ENCODE results near the gene EN2.

Gene EN2

DNA sequence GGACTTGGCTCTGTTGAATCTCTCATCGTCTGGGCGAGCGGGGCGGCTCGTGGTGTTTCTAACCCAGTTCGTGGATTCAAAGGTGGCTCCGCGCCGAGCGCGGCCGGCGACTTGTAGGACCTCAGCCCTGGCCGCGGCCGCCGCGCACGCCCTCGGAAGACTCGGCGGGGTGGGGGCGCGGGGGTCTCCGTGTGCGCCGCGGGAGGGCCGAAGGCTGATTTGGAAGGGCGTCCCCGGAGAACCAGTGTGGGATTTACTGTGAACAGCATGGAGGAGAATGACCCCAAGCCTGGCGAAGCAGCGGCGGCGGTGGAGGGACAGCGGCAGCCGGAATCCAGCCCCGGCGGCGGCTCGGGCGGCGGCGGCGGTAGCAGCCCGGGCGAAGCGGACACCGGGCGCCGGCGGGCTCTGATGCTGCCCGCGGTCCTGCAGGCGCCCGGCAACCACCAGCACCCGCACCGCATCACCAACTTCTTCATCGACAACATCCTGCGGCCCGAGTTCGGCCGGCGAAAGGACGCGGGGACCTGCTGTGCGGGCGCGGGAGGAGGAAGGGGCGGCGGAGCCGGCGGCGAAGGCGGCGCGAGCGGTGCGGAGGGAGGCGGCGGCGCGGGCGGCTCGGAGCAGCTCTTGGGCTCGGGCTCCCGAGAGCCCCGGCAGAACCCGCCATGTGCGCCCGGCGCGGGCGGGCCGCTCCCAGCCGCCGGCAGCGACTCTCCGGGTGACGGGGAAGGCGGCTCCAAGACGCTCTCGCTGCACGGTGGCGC, at the start of gene EN2:
Gene EN2, plus strand, starts transcription at position 19 of the 767 bp plus-strand sequence. Its CDS starts 249 bp downstream, at position 268.
- no peak for DNase-seq

DNA sequence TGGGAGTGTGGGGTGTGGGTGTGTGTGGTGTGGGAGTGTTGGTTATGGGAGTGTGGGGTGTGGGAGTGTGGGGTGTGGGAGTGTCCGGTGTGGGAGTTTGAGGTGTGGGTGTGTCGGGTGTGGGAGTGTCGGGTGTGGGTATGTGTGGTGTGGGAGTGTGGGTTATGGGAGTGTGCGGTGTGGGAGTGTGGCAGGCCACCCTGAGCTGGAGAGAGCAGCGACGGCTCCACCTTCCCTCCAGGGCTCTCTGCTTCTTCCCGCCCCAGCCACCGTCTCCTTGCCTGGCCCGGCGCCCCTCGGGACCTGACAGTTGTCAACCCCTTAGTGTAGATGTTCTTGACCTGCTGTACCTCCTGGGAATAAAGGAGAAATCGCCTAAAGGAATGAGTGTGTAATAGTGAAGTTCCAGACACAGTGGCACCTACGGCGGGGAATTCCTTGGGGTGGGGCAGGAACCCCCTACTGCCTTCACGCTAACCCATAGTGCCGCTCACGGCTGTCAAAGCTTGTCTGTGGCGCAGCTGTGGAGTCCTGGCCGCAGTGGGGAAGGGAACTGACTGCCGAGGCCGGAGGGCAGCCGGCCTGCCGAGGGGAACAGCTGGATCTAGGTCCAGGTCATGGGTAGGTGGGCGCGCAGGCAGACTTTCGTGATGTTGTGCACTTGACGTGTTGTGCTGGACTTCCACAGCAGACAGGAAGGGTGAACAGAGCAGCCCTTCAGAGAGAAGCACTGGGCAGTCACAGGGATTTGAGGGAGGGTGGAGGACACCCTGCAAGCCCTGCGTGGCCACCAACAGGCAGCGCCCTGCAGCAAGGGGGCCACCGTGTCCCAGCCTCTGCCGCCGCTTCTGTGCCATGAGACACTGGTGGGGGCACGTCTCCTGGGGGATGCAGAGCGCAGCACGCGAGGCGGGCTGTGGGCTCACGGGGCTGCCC, 49.0 kb upstream of the EN2 start:
- DNase-seq, result no peak

- no peak for DNase-seq
Observed at GRCh38 chr7:155409980-155410379, 47.9 kb upstream of the EN2 start.

GRCh38 chr7:155410431-155410830, 47.5 kb upstream of the EN2 start:
- no peak for DNase-seq

DNA sequence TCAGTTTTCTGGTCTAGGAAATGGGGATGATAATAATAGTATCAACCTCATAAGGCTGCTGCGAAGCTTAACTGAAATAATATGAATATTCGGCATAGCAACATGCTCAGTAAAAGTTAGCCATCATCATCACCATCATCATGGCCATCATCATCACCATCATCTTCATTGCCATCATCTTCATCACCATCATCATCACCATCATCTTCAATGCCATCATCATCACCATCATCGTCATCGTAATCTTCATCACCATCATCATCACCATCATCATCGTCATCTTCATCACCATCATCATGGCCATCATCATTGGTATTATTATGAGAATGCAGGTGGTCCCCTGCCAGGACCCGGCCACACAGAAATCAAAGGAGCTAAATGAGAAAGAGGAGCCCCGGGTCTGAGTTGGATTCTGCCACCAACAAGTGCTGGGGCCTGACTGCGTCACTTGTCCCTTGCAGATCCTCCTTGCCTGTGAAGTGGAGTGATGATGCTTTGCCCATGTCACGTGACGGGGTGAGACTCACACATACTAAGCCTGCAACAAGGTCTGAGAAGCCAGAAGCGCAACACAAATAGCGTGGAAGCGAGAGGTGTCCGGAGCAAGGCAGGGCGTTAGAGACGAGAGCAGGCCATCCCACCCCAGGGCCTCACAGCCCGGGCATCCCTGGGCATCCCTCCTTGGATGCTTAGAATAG, 46.1 kb upstream of the EN2 start:
- no peak for DNase-seq

DNA sequence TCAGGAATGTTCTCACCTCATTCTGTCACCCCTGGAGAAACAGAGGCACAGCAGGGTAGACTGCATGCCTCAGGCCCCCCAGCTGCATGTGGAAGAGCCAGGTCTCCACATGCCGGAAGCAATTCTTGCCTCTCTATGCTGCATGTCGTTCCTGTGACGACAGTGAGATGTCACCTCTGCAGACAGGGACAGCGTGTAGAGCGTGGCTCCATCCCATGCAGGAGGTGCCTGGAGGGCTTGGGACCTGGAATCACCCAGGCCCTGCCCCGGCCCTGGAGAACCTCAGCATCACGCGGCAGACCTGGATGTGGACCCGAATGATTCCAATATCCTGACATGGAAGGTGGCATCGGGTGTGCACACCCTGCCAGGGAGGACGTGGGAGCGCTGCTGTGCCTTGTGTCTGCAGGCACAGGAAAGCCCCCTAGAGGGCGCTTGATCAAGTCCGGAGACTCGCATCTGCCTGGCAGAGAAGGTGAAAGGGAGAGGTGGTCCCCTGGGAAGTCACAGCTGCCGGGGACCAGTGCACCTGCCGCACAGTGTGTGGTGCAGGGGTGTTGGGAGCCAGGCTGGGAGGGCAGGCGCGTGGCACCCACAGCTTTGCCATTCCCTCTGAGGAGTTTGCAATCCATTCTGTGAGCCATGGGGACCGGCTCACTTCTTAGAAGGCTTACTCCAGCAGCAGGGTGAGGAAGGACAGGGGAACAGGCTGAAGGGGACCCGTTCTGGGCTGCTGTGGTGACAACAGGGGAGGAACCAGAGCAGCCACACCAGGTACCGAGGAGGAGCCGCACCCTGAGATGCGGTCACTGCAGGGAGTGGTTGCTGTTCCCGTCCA, 45.3 kb upstream of the EN2 start:
- DNase-seq, result peak; percentile 49 to 70

- no peak for DNase-seq
Observed at GRCh38 chr7:155414547-155415492, 43.1 kb upstream of the EN2 start.

- DNase-seq, result no peak
Observed at GRCh38 chr7:155416646-155417380, 41.1 kb upstream of the EN2 start.

- DNase-seq, result no peak
Observed at GRCh38 chr7:155418304-155418703, 39.6 kb upstream of the EN2 start.

DNA sequence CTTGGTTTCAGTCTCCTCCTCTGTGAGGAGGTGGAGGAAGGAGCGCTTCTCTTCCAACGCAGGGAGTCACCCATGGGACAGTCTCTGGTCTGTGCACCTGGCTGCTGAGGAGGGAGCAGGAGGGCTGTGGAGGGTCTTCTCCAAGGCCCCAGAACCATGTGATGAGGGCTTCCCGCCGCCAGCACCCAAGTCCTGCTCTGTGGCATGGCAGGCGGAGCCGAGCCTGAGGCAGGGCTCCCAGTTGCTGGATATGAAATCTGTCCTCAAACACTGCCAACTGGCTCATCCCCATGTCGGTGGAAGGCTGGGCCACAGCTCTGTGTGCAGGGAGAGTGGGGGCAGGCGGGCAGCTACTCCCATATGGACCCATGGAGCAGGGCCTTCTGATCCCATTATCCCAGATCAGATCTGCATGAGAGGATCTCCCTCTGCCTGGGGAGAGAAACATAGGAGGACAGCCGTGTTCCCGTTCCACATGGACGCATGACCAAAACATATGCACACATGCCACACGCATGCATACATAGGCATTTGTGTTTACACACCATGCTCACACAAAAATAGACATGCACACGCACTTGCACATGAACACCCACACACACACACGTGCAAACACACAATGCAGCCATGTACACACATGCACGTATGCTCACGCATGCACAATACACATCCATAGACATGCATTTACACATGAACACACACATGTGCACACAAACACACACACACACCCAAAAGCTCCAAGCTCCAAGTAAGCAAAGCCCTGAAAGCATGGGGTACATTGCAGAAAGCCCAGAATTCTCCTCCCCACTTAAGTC, 38.8 kb upstream of the EN2 start:
- no peak for DNase-seq

- DNase-seq, result no peak
Observed at GRCh38 chr7:155420116-155420515, 37.8 kb upstream of the EN2 start.

DNA sequence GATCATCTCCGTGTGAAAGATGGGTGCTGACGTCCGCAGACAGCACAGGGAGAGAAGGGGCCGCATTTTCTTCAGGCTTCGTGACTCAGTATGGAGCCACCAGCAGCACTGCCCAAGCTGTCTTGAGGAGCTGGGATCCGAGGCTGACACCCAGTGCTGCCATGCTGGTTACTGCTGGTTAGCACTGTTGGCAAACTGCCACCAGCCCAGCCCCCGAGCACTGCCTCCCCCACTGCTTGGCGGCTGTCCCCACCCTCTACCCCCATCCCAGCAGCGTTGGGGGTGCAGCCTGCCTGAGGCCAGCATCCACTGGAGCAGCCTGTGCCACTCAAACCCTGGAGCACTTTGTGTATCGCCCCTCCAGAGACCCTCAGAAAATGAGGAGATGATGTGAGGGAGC, 35.8 kb upstream of the EN2 start:
- no peak for DNase-seq

- DNase-seq, result no peak
Observed at GRCh38 chr7:155422599-155423336, 35.2 kb upstream of the EN2 start.

DNA sequence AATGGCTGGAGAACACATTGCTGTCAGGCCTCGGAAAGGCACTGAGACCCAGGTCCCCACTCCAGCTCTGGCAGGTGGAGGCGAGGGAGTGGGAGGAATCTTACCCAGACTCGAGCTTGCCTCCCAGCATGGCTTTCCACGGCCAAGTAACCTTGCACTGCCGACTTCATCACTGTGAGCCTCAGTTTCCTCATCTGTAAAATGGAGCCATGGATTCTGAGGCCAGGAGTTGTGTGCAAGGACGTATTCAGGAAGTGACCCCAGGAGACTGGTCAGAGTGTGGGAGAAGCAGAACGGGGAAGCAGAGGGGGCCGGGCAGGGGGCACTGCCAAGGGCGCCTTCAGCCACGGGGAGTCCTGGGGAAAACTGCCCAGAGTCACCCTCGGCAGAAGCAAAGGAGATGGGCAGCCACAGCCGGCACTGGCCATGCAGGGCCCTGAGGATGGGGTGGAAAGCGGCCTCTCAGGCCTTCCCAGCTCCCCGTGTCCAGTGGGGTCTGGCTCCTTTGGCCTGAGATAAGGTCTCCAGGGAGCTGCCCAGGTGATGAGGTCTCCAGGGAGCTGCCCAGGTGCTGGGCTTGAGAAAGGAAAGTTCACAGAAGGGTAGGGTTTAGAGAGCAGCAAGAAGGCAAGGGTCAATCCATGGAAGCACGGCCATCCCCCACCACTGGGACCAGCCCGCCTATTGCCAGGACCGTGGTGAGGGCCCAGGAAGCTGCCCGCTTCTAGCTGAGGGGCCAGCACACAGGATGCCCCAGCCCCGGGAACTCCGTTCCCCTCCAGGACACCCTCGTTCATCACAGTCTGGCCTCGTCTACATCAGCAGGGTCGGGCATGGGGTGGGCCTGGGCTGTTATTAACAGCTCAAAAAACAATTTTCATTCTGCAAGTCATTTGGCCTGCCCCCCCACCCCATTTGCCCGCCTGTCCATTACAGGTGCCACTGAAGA, 34.3 kb upstream of the EN2 start:
- DNase-seq, result no peak

DNA sequence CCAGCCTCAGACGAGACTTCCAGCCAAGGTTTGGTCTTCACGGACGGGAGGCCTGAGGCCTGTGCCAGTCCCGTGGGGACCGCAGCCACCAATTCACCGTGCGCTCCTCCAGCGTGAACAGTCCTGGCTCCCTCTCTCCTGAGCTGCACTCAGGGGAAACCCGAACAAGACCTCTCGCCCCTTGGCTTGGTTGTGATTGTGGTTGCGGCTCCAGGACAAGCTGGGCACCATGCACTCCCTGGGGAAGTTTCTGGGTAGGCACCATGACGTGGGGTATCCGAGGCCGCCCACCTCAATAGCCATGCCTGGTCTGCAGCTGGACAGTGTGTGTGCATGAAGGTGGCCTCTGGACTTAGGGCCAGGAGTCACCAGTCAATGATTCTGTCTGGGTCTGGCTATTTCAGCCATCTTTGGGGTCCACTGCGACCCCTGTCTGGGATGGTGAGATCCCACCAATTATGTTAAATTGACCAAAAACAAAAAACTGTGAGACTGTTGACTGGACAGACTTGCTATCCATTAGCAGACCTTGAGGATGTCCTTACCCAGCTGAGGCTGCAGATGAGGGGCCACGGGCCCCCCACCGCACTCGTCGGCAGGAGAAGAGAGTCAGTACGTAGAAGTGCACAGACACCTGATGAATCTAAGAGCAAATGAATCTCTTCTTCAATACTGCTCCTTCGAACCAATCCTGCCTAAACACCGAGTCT, 33.5 kb upstream of the EN2 start:
- DNase-seq, result no peak

DNA sequence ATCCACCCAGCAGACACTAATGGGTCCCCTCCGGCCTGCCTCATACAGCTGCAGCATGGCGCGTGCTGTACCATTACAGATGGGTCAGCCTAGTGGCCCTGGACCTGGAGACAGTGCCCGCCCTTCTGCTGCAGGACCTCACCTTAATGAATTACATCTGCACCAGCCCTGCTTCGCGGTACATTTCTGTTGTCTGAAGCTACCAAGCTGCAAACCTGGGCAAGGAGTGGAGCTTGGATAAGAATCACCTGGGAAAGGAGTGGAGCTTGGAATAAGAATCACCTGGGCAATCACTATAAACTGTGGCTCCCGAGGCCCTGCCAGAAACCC, 33.0 kb upstream of the EN2 start:
- DNase-seq, result no peak

GRCh38 chr7:155425887-155426286, 32.0 kb upstream of the EN2 start:
- no peak for DNase-seq
